Omental fat pad (tissue), 4 donors: Measurements from ENCODE around the gene IFI27L1. TPM values are rescaled to one million over a fixed set of nuclear protein-coding genes. Genes with fewer than 3 reads are reported as not detected.
A peak's percentile ranks its signal among the peaks of the same experiment; 100 is the strongest.
"Not testable (repeated sequence)": the region's sequence is repeated elsewhere in the genome, so short reads cannot be mapped to it uniquely, and the experiment has no call there.

Source experiments
- ATAC-seq: fragments of 150-250 bp; one replicate; pipeline ENCODE4 v1.9.1; 2016; ENCODE audit warnings: mild to moderate bottlenecking, moderate library complexity; ENCODE audit not compliant: low FRiP score
- DNase-seq: peaks from one replicate; pipeline ENCODE4 v3.0.0-alpha.2; 2019; ENCODE audit warnings: low spot score
- CTCF ChIP-seq, 3 donors: fragments of 450-650 bp; IDR thresholded peaks; one replicate each; pipeline ENCODE4 v1.5.1; 2016 to 2017; ENCODE audit warnings: antibody characterized with exemption in 3 of 3, mild to moderate bottlenecking in 3 of 3, moderate library complexity in 2 of 3
- total RNA-seq, 4 donors: library from RNA; depleted of rRNA; stranded (reverse); fragments of >200 nt; gene quantifications; one replicate each; pipeline ENCODE4 v1.1.0, GENCODE V29; 2016

Gene IFI27L1
- total RNA-seq, 4 donors from 2014 or later, result 9.2 to 28.6 (median 13.1) TPM

- ATAC-seq, result no peak
- DNase-seq, result no peak
- TF ChIP-seq CTCF (IDR thresholded peaks at IDR 0.05), result no peak
Observed at GRCh38 chr14:94062344-94062940, 18.7 kb upstream of the IFI27L1 start.

GRCh38 chr14:94066089-94066676 lies 14.9 kb upstream of the IFI27L1 start:
- no peak for DNase-seq
- no peak for TF ChIP-seq CTCF (IDR thresholded peaks at IDR 0.05)
- ATAC-seq, result peak; percentile 76

- DNase-seq, ATAC-seq: not testable (repeated sequence)
Observed at GRCh38 chr14:94072076-94072475, 9.0 kb upstream of the IFI27L1 start.

GRCh38 chr14:94074534-94074933 lies 6.6 kb upstream of the IFI27L1 start:
- DNase-seq (no peak), ATAC-seq (no peak)
- TF ChIP-seq CTCF (IDR thresholded peaks at IDR 0.05), result no peak

GRCh38 chr14:94075008-94075407 lies 6.1 kb upstream of the IFI27L1 start:
- TF ChIP-seq CTCF (IDR thresholded peaks at IDR 0.05), result no peak
- no peak for ATAC-seq
- DNase-seq, result no peak

- TF ChIP-seq CTCF (IDR thresholded peaks at IDR 0.05), result no peak
- DNase-seq (no peak), ATAC-seq (no peak)
Observed at GRCh38 chr14:94077111-94077821, 3.8 kb upstream of the IFI27L1 start.

GRCh38 chr14:94077823-94078222 lies 3.3 kb upstream of the IFI27L1 start:
- no peak for DNase-seq
- no peak for TF ChIP-seq CTCF (IDR thresholded peaks at IDR 0.05)
- ATAC-seq, result no peak
